ENCODE measurements around the gene C2CD4C.

DNA sequence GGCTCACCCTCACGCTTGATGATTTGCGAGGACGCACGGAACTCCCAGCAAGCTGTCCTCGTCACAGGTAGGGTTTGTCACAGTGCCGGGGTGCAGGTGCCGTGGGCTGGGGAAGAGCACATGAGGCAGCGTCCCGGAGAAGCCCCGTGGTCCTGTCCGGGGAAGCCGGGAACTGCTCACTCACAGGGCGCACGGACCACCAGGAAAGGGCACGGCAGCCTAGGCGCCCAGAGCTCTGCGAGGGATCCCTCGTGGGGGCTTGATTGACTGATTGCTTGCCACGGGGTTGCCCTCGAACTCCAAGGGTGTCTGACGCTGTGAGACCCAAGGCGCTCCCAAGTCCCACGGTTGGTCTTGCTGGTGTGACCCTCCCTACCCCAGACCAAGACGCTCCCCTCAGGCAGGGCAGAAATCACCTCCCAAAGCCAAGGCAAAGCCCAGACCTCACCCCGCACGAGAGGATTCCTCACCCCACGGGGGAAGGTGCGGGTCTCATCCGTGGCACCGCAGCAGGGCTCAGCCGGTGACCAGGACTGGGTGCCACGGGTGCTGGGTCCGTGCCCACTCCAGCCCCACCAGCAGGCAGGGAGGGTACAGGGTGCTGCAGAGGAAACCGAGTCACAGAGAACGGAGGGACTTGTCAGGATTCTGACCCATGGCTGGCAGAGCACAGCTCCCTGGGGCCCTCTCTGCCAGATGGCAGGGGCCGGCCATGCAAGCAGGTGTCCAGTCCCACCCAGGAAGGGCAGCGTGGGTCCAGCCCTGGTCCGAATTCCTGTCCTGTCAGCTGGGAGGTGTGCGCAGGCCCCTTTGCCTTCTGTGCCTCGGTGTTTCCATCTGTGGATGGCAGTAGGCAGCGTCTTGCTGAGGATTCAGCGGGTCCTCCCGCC lies 7.7 kb downstream of the C2CD4C start:
- TF ChIP-seq, protein P1, sequence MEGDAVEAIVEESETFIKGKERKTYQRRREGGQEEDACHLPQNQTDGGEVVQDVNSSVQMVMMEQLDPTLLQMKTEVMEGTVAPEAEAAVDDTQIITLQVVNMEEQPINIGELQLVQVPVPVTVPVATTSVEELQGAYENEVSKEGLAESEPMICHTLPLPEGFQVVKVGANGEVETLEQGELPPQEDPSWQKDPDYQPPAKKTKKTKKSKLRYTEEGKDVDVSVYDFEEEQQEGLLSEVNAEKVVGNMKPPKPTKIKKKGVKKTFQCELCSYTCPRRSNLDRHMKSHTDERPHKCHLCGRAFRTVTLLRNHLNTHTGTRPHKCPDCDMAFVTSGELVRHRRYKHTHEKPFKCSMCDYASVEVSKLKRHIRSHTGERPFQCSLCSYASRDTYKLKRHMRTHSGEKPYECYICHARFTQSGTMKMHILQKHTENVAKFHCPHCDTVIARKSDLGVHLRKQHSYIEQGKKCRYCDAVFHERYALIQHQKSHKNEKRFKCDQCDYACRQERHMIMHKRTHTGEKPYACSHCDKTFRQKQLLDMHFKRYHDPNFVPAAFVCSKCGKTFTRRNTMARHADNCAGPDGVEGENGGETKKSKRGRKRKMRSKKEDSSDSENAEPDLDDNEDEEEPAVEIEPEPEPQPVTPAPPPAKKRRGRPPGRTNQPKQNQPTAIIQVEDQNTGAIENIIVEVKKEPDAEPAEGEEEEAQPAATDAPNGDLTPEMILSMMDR (IDR thresholded peaks at IDR 0.05) = no peak
- no peak for TF ChIP-seq POLR2A (IDR thresholded peaks at IDR 0.05)

All from tibial nerve (tissue), 3 donors.